IPS-20b (cell line): ENCODE data around the gene SLC2A2.
A peak's percentile ranks its signal among the peaks of the same experiment; 100 is the strongest.

Experiments used
- H3K27ac ChIP-seq: one replicate; pipeline ENCODE4 v1.5.1; 2013; ENCODE audit warnings: low read length
- H3K27me3 ChIP-seq: 2 replicates; pipeline ENCODE4 v1.6.1; 2013; ENCODE audit warnings: mild to moderate bottlenecking, low read length, inconsistent platforms; ENCODE audit not compliant: insufficient read depth
- H3K36me3 ChIP-seq: 2 replicates; pipeline ENCODE4 v1.6.1; 2013; ENCODE audit warnings: low read depth, mild to moderate bottlenecking, inconsistent platforms, low read length, moderate library complexity; ENCODE audit not compliant: insufficient read depth
- H3K4me1 ChIP-seq: 2 replicates; pipeline ENCODE4 v1.6.1; 2013; ENCODE audit warnings: mild to moderate bottlenecking, control low read depth, inconsistent platforms, low read length, moderate library complexity; ENCODE audit not compliant: insufficient read depth
- H3K4me3 ChIP-seq: 2 replicates; pipeline ENCODE4 v1.5.1; 2013; ENCODE audit warnings: mild to moderate bottlenecking, low read length, inconsistent platforms
- H3K9ac ChIP-seq: 2 replicates; pipeline ENCODE4 v1.6.1; 2013; ENCODE audit warnings: low read depth, mild to moderate bottlenecking, inconsistent platforms, low read length, moderate library complexity
- H3K9me3 ChIP-seq: 2 replicates; pipeline ENCODE4 v1.6.1; 2013; ENCODE audit warnings: mild to moderate bottlenecking, low read depth, low read length, inconsistent platforms; ENCODE audit not compliant: insufficient read depth

Gene SLC2A2

DNA sequence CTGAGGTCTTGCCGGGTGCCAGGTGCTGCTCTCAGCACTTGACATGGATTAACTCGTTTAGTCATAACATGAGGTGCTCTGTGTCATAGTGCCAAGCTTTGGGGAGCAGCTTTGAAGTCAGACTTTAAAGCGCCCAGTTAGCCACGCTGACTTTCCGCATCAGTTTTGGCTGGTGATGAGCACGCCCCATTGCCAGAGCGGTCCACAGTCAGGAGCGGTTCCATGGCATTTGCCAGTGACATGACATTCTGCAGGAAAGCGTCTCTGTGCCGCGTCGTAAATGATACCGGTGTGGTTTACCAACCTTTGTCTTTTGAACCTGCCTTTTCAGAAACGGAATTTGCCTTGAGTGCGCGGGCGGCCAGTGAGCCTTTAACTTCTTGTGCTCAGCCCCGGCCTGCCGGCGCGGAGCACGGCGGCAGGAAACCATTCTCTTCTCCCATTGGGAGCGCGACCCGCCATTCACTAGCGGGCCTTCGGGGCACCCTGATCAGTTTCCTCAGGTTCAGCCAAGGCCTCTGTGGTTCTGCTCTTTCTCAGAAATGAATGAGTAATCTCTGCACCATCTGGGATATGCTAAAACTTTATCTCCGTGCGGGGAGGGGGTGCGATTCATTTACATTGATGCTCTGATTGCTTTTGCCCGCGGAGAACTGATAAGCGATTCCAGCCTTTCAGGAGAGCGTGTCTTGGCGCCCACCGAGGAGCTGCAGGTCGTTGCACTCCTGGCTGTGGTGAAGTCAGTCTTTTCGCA lies 1.7 kb upstream of the SLC2A2 start:
- Histone ChIP-seq H3K4me1 (no peaks in the 10 kb centered on the region), H3K9me3 (no peaks in the 10 kb centered on the region), H3K9ac (peak overlapping the region; percentile 51; the same call in 1 of the 2 replicates), H3K27me3 (peaks cover 32% of the 10 kb centered on the region; the same call in 1 of the 2 replicates), H3K4me3 (peak overlapping the region; percentile 63; the same call in 1 of the 2 replicates), H3K36me3 (no peaks in the 10 kb centered on the region), H3K27ac (no peak overlapping the region)

DNA sequence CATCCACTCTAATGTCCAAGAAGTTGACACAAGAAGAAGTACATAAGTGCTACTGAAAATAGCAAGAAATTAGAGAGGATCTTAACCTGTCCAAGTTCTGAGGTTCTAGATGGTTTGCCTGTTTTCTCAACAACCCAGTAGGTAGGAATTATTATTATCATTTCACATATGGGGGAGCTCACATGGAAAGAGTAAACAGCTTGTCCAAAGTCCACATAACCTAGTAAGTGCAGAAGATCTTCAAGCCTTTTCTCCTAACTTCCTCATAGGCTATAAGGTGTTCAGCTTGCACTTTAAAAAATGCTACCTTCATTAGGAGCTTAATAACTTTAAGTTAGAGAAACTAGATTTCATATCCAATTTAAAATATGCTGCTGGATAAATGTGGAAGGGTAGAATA lies 3.0 kb downstream of the SLC2A2 start:
- H3K36me3 ChIP-seq, result no peaks in the 10 kb centered on the region
- no peak overlapping the region for H3K4me3 ChIP-seq
- no peak overlapping the region for H3K27ac ChIP-seq
- no peaks in the 10 kb centered on the region for H3K4me1 ChIP-seq
- H3K27me3 ChIP-seq, result peaks cover 17% of the 10 kb centered on the region; the same call in 1 of the 2 replicates
- H3K9me3 ChIP-seq, result no peaks in the 10 kb centered on the region
- H3K9ac ChIP-seq, result no peak overlapping the region

DNA sequence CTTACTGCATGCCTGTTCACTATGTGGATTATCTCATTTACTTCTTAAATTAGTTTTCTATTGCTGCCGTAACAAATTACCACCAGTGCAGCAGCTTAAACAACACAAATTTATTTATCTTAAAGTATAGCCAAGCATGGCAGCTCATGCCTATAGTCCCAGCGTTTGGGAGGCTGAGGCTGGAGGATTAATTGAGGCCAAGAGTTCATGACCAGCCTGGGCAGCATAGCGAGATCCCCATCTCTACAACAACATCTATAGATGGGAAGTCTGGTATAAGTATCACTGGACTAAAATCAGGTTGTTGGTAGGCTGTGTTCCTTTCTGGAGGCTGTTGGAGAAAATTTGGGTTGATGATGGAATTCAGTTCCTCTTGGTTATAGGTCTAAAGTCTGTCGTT lies 5.1 kb downstream of the SLC2A2 start:
- Histone ChIP-seq H3K9me3 (no peaks in the 10 kb centered on the region), H3K4me3 (no peak overlapping the region), H3K9ac (no peak overlapping the region), H3K27ac (no peak overlapping the region), H3K4me1 (no peaks in the 10 kb centered on the region), H3K27me3 (no peaks in the 10 kb centered on the region; the same call in 1 of the 2 replicates), H3K36me3 (no peaks in the 10 kb centered on the region)

DNA sequence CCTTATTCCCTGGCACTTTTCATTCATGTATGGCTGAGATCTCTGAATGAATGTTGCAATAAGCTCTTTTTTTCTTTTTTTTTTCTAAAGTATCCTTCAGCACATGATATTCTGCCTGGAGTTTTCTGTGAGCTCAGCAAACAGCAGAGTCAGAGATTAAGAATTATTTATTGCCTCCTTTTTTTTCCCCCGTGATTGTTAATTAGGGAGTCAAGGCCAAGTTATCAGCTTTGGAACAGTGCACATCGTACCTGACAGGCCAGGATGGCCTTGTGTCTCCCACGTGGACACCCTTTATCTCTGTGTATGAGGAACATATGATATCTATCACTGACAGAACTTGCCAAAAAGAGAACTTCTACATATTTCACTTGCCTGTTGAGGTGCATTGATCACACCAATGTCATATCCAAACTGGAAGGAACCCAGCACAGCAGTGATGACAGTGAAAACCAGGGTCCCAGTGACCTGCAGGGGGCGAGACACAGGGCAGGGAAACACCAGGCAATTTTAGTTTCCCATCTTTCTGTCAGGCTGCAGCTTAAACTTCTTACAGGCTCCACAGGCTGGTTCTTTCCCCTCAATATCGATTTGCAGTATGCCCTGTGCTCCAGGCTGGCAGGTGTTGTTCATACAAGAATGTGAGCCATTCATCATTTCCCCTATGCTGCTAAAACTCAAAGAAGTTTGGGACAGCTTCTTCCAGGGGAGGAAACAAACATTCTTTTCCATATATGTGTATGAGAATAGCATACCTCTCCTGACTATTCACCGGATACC lies 8.2 kb downstream of the SLC2A2 start:
- no peaks in the 10 kb centered on the region for H3K9me3 ChIP-seq
- no peaks in the 10 kb centered on the region for H3K36me3 ChIP-seq
- no peaks in the 10 kb centered on the region for H3K27me3 ChIP-seq
- no peak overlapping the region for H3K4me3 ChIP-seq
- H3K9ac ChIP-seq, result no peak overlapping the region
- no peaks in the 10 kb centered on the region for H3K4me1 ChIP-seq
- no peak overlapping the region for H3K27ac ChIP-seq

DNA sequence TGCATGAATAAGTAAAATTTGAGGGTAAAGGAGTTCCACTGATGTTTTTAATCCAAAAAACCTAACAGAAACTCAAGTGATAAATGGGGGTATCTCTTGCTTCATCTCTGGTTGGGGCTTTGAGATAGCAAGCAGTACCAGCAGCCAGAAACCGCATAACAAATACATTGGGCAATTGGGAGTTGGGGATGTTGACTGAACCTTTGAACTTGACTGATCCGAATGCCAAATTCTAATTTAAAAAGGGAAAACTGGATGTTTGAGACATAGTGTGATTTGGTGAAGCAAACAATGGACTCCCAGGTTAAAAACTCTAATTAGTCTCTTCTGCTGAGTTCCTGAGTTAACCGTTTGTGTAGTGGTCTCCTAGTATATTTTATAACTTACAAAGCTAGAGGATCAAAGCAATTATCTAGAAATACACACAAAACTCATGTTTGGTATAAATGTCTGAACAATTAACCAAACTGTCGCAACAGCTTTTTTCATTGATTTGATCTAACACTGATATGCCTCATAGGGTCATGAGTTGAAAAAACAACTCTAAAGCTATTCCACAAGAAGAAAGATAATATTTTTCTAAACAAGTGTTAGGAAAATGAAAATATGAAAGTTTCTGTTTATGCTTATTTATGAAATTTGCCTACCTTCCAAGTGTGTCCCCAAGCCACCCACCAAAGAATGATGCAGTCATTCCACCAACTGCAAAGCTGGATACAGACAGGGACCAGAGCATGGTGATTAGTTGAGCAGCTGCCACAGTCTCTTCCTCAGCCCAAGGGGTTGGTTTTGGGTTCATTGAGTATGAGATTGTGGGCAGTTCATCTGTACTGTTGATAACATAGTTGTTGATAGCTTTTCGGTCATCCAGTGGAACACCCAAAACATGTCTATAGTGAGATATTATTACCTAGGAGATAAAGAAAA lies 12.4 kb downstream of the SLC2A2 start:
- Histone ChIP-seq H3K4me3 (no peak overlapping the region), H3K4me1 (no peaks in the 10 kb centered on the region), H3K9me3 (no peaks in the 10 kb centered on the region), H3K27me3 (no peaks in the 10 kb centered on the region), H3K36me3 (no peaks in the 10 kb centered on the region), H3K9ac (no peak overlapping the region), H3K27ac (no peak overlapping the region)

DNA sequence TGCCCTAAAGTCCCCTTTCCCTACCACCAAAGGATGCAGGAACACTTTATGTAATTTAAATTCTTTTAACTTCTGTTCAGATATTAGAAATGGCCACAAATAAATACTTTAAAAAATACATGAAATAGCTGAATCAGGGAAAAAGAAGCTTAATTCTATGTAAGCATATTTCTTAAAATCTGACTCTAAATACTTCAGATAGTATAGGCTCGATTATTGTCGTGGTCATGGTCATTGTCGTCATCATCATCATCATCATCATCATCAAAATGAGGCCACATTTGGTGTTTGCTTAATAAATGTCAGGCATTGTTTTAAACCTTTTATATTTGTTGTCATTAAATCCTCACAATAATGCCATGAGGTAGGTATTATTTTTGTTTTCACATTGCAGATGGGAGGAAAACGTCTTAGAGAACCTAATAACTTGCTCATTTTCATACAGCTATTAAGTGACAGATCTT lies 14.6 kb downstream of the SLC2A2 start:
- Histone ChIP-seq H3K27ac (no peak overlapping the region), H3K9ac (no peak overlapping the region), H3K9me3 (no peaks in the 10 kb centered on the region), H3K4me1 (no peaks in the 10 kb centered on the region), H3K27me3 (no peaks in the 10 kb centered on the region), H3K4me3 (no peak overlapping the region), H3K36me3 (no peaks in the 10 kb centered on the region)

DNA sequence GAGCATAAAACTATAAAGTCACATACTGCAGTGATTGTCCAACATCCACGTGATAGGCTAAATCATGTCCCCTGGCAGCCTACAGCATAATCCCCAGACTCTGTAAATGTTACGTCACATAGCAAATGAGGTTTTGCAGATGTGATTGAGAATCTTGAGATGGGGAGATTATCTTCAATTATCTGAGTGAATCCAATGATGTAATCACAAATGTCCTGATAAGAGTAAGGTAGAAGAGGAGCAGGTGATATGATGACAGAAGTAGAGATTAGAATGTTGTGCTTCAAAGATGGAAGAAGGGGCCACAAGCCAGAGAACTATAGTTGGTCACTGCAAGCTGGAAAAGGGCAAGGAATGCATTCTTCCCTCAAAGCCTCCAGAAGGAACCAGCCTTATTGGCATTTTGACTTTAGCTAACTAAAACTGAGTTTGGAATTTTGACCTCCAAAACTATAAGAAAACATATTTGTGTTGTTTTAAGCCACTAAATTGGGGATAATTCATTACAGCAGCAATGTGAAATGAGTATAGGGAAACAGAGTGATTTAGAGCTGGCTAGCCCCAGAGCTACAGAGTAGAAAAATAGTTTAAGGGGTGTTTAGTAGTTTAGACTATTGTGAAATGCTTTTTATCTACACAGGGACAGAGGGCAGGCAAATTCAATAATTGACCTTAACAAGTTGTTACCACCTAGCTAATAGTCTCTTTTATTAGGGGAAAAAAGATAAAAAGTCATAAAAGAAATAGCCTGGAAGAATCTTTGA lies 15.2 kb downstream of the SLC2A2 start:
- H3K9me3 ChIP-seq, result no peaks in the 10 kb centered on the region
- no peak overlapping the region for H3K9ac ChIP-seq
- H3K27ac ChIP-seq, result no peak overlapping the region
- no peak overlapping the region for H3K4me3 ChIP-seq
- no peaks in the 10 kb centered on the region for H3K27me3 ChIP-seq
- no peaks in the 10 kb centered on the region for H3K36me3 ChIP-seq
- H3K4me1 ChIP-seq, result no peaks in the 10 kb centered on the region

DNA sequence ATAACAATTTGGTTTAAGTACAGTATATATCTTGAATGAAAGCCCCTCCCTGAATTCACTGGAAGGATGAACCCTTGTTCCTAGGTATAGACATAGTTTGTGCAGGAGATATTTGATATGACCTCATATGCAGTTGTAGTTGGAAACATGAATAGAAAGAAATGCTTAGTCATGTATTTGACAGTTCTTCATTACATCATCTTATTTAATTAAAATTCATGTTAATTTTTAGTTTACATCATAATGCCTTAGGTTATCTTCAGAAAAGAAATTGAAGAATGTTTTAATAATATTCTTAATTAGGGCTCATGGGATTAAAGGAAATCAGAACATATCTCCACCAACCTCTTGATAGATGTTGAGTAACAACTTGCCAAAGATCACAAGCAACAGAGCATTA lies 19.2 kb downstream of the SLC2A2 start:
- Histone ChIP-seq H3K9me3 (no peaks in the 10 kb centered on the region), H3K36me3 (no peaks in the 10 kb centered on the region), H3K27me3 (no peaks in the 10 kb centered on the region), H3K4me3 (no peak overlapping the region), H3K9ac (no peak overlapping the region), H3K4me1 (no peaks in the 10 kb centered on the region), H3K27ac (no peak overlapping the region)

DNA sequence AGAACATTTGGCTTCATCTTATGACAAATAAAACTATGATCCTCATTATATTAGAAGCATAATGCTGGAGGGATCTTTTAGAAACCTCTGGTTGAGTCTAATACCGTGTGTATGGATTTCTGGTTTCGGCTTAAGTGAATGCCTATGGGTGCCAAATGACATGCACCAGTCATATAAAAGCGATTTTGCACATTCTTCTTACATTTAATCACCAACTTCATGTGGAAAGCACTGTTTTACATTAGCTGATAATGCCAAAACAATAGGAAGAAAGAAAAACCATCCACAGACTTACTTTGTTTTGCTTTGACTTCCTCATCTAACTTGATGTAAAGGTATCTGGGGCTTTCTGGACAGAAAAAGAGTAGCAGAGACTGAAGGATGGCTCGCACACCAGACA lies 20.9 kb downstream of the SLC2A2 start:
- no peaks in the 10 kb centered on the region for H3K4me1 ChIP-seq
- no peaks in the 10 kb centered on the region for H3K9me3 ChIP-seq
- no peak overlapping the region for H3K27ac ChIP-seq
- H3K9ac ChIP-seq, result no peak overlapping the region
- no peaks in the 10 kb centered on the region for H3K36me3 ChIP-seq
- no peaks in the 10 kb centered on the region for H3K27me3 ChIP-seq
- no peak overlapping the region for H3K4me3 ChIP-seq

DNA sequence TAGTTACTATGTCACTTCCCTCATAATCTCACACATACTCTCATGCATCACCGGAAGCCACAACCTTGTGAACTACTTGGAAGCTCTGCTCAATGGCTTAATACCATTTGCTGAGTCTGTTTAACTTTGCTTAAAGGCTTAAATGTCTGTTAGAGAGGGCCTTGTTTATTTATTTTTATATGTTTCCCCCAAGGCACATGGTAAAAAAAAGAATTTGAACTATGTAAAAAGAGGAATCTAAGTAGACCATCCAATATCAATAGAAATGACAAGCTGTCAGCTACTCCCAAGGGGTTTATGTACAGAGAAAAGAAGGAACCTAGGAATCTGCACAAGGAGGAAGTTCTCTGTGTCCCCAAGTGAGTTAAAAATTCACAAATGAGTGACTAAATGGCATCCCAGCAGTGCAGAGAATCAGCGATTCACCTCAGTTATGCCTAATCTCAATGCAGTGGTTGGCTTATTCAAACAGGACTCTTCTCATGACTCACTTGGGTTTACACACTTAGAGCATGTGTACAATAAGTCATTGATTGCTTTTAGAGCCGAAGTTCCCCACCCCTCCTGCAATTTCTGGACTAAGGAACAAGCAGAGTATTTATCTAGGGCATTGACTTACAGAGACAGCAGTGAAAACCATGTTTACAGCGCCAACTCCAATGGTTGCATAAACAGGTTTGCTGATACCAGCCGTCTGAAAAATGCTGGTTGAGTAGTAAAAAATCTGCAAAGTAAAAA lies 24.4 kb downstream of the SLC2A2 start:
- Histone ChIP-seq H3K36me3 (no peaks in the 10 kb centered on the region), H3K9me3 (no peaks in the 10 kb centered on the region), H3K4me1 (no peaks in the 10 kb centered on the region), H3K4me3 (no peak overlapping the region), H3K27ac (no peak overlapping the region), H3K9ac (no peak overlapping the region), H3K27me3 (no peaks in the 10 kb centered on the region)
